GM12878 (cell line): ENCODE results near the gene NRG3.

Experiments used
- CREM ChIP-seq: IDR thresholded peaks from 2 replicates; pipeline ENCODE4 v1.6.1; 2014; ENCODE audit warnings: antibody characterized with exemption, low read depth
- EP300 ChIP-seq, 2 experiments: fragments of 150-350 bp in 1 of 2; IDR thresholded peaks; 2 replicates each; pipeline ENCODE4 v1.6.1; 2011 to 2012; ENCODE audit warnings: low read depth in 2 of 2, low read length in 2 of 2, borderline replicate concordance in 1 of 2, improper control_type of control experiment in 1 of 2, inconsistent platforms in 1 of 2; ENCODE audit not compliant: control insufficient read depth in 1 of 2
- EZH2 ChIP-seq: IDR thresholded peaks from 2 replicates; pipeline ENCODE4 v1.6.1; 2012; ENCODE audit warnings: low read depth, mild to moderate bottlenecking, control low read depth, inconsistent platforms, low read length, borderline replicate concordance; ENCODE audit not compliant: control insufficient read depth
- KDM1A ChIP-seq: fragments of 200-600 bp; sonication (generic); IDR thresholded peaks from 2 replicates; pipeline ENCODE4 v1.6.1; 2016; ENCODE audit warnings: borderline replicate concordance
- SMARCA5 ChIP-seq: fragments of 450-650 bp; IDR thresholded peaks from 2 replicates; pipeline ENCODE4 v1.6.1; 2017; ENCODE audit warnings: mild to moderate bottlenecking
- STAT3 ChIP-seq: IDR thresholded peaks from 2 replicates; pipeline ENCODE4 v1.6.1; 2011; ENCODE audit warnings: low read depth, low read length, improper control_type of control experiment
- TF ChIP-seq, protein P1 (sequence below), 3 experiments: IDR thresholded peaks in 2 of 3; conservative IDR thresholded peaks in 1 of 3; 2 replicates each; pipeline ENCODE4 v1.5.1; 2011; ENCODE audit warnings: low read depth in 3 of 3, low read length in 3 of 3, mild to moderate bottlenecking in 3 of 3, control low read depth in 2 of 3, moderate library complexity in 2 of 3, inconsistent platforms in 1 of 3, mixed read lengths in 1 of 3; ENCODE audit not compliant: control insufficient read depth in 2 of 3, insufficient read depth in 1 of 3; ENCODE audit errors: extremely low read depth in 1 of 3
- TF ChIP-seq, protein P2 (sequence below): fragments of 450-650 bp; IDR thresholded peaks from 2 replicates; pipeline ENCODE4 v1.6.1; 2017; ENCODE audit warnings: antibody characterized with exemption, mild to moderate bottlenecking, moderate library complexity

DNA sequence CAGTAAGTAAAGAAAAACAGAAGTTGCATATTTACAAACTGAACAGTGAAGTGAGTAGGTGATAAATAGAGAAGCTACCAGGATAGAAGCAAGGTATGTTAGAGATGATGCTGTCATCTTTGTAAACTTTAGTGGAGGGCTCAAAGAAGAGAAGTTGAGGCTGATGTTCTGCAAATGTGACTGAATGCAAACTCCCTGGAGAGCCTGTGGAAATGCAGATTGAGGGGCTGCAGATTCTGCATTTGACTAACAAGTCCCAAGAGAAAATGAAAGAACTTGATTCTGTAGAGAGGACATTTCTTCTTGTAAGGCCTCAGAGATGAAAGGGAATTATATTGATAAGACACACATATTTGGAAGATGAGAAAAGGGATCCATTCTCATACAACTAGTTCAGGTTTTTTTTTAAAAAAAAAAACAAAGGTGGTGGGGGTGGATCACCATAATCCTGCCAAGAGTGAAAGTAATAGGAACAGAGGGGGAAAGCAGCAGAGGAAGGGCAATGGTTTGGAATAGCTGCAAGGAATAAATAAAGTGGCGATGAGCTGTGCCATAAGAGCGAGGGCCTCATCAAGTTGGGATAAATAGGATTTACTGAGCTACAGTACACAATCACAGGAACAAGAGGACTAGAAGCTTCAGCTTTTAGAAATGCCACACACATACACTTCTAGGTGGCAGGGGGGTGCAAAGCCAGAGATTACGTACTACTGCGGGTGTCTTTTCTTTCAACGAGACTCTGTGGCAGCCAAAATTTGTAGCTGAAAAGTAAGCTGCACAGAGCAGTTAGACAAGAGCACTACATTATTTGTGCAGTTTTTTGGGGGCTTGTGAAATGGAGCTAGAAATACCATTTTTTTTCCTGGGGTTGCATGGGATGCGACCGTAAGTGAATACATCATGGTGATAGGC lies 778.5 kb downstream of the NRG3 start:
- TF ChIP-seq KDM1A (no peak), STAT3 (no peak), EP300 (IDR thresholded peaks at IDR 0.05; ENCODE audit: borderline replicate concordance in 1 of 2, control insufficient read depth in 1 of 2, low read depth in 2 of 2, low read length in 2 of 2) (no peak), CREM (no peak), EZH2 (no peak), SMARCA5 (no peak)
- TF ChIP-seq, protein P1, sequence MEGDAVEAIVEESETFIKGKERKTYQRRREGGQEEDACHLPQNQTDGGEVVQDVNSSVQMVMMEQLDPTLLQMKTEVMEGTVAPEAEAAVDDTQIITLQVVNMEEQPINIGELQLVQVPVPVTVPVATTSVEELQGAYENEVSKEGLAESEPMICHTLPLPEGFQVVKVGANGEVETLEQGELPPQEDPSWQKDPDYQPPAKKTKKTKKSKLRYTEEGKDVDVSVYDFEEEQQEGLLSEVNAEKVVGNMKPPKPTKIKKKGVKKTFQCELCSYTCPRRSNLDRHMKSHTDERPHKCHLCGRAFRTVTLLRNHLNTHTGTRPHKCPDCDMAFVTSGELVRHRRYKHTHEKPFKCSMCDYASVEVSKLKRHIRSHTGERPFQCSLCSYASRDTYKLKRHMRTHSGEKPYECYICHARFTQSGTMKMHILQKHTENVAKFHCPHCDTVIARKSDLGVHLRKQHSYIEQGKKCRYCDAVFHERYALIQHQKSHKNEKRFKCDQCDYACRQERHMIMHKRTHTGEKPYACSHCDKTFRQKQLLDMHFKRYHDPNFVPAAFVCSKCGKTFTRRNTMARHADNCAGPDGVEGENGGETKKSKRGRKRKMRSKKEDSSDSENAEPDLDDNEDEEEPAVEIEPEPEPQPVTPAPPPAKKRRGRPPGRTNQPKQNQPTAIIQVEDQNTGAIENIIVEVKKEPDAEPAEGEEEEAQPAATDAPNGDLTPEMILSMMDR (IDR thresholded peaks at IDR 0.05 in 2 of 3, conservative IDR thresholded peaks at IDR 0.05 in 1 of 3; ENCODE audit: control insufficient read depth in 2 of 3, extremely low read depth in 1 of 3, insufficient read depth in 1 of 3, low read depth in 3 of 3, low read length in 3 of 3) = no peak
- TF ChIP-seq, protein P2, sequence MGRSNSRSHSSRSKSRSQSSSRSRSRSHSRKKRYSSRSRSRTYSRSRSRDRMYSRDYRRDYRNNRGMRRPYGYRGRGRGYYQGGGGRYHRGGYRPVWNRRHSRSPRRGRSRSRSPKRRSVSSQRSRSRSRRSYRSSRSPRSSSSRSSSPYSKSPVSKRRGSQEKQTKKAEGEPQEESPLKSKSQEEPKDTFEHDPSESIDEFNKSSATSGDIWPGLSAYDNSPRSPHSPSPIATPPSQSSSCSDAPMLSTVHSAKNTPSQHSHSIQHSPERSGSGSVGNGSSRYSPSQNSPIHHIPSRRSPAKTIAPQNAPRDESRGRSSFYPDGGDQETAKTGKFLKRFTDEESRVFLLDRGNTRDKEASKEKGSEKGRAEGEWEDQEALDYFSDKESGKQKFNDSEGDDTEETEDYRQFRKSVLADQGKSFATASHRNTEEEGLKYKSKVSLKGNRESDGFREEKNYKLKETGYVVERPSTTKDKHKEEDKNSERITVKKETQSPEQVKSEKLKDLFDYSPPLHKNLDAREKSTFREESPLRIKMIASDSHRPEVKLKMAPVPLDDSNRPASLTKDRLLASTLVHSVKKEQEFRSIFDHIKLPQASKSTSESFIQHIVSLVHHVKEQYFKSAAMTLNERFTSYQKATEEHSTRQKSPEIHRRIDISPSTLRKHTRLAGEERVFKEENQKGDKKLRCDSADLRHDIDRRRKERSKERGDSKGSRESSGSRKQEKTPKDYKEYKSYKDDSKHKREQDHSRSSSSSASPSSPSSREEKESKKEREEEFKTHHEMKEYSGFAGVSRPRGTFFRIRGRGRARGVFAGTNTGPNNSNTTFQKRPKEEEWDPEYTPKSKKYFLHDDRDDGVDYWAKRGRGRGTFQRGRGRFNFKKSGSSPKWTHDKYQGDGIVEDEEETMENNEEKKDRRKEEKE = no peak
